GM19099 (cell line): Measurements from ENCODE around the gene TPRA1.

Source experiments
- POLR2A ChIP-seq: IDR thresholded peaks from 3 replicates; pipeline ENCODE4 v1.6.1; 2011; ENCODE audit warnings: low read depth; ENCODE audit not compliant: insufficient read length; ENCODE audit errors: extremely low read depth

TPRA1 gene

GRCh38 chr3:127566833-127567232, 23.7 kb downstream of the TPRA1 start:
- no peak for TF ChIP-seq POLR2A

DNA sequence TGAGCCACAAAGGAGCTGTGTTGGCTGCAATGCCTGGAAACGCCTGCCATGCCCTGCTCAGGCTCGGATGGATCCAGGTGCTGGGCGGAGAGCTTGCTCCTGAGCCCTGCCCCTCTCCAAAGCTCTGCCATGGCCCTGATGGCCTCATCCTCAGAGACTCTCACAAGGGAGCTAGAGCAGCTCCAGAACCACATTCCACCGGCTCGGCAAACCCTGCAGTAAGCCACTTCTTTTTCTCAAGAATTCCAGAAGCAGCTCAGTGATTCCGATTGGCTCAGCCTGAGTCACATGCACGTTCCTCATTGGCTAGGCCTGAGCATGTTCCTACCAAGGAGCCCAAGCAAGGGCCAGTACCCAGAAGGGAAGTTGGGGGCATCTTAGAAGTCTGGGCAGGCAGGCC, 24.8 kb downstream of the TPRA1 start:
- no peak for TF ChIP-seq POLR2A

DNA sequence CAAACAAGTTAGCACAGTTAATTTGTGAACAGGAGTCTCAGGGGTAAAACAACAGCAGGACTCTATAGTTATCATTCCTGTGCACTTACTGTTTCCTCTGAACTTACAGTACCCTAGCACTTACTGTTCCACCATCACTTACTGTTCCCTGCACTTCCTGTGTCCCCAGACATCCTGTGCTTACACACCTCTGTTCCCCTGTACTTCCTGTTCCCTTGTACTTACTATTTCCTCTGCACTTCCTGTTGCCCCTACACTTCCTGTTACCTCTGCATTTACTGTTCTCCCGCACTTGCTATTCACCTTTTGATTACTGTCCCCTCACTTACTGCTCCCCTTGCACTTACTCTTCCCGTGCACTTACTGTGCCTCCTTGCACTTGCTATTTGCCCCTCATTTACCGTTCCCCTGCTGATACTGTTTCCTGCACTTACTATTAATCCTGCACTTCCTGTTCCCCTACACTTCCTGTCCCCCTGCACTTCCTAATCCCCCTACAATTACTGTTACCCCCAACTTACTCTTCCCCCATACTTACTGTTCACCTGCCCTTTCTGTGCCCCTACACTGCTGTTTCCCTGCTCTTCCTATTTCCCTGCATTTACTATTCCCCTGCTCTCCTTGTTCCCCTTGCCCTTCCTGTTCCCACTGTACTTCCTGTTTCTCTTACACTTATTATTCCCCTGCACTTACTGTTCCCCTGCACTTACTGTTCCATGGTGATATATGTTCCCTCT, 30.3 kb downstream of the TPRA1 start:
- TF ChIP-seq POLR2A, result no peak

DNA sequence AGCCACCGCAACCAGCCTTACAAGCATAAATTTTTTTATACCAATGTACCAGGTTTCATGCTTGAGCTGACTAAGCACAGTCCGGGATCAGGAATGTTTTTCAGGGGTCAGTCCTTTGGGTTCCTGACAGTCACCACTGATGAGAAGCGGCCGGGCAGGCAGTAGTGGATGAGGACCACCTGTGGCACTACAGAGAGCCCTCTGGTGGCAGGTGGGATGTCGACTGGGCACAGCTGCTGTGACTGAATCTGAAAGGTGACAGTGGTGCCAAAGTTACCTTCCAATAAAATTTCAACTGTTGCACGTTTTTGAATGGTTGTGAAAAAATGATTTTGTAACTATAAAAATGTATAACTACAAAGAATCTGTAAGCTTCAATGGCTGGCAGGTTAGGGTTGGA, 34.0 kb downstream of the TPRA1 start:
- no peak for TF ChIP-seq POLR2A

DNA sequence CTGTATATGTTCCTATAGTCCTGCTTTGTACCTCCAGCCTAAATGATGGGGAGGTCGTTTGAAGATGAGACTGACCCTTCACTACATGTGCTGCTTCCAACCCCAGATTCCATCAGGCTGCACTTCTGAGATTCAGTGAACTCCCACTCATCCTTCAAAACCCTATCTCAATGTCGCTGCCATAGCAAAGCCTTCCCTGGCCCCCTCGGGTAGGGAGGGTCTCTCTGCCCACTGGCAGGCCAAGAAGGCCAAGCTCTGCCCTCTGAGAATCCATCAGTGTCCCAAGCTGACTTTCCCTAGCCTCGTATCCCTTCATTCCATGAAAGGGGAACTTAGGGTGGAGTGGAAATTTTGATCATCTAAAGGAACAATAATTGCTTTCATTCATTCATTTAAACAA, 35.4 kb downstream of the TPRA1 start:
- TF ChIP-seq POLR2A, result no peak

DNA sequence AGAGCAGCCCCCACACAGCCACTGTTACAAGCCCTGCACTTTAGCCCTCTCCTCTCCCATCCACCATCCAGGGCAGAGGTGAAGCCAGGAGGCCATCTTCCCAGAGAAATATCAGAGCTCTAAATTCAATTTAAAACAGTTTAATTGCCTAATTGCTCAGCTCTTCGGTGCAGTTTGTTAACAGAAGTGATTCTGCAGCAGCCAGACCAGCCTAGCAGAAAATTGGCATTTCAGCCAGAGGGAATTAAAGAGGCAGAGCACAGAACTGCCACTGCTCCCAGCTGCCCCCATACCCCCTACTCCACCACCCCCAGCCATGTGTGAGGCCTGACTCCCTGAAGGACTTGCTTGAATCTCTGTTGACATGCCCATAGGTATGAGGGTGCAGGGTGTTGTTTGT, 38.5 kb downstream of the TPRA1 start:
- no peak for TF ChIP-seq POLR2A

DNA sequence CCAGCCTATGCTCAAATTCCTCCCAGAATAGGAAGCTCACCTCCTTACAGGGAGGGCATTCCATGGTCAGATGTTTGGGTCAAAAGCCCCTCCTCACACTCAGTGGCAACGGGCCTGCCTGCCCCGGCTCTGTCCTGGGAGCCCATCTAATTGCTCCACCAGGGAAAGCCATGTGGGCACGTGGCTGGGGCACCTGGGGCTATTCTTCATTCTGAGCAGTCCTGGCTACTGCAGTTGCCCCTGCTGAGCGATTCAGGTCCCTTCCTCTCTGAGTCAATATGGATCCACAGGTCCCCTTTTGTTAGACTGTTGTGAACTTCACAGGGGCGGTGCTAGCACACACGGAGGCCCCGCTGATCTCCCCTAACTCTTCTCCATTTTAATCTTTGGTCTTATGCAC, 39.4 kb downstream of the TPRA1 start:
- no peak for TF ChIP-seq POLR2A

GRCh38 chr3:127550468-127551157, 39.9 kb downstream of the TPRA1 start:
- no peak for TF ChIP-seq POLR2A

DNA sequence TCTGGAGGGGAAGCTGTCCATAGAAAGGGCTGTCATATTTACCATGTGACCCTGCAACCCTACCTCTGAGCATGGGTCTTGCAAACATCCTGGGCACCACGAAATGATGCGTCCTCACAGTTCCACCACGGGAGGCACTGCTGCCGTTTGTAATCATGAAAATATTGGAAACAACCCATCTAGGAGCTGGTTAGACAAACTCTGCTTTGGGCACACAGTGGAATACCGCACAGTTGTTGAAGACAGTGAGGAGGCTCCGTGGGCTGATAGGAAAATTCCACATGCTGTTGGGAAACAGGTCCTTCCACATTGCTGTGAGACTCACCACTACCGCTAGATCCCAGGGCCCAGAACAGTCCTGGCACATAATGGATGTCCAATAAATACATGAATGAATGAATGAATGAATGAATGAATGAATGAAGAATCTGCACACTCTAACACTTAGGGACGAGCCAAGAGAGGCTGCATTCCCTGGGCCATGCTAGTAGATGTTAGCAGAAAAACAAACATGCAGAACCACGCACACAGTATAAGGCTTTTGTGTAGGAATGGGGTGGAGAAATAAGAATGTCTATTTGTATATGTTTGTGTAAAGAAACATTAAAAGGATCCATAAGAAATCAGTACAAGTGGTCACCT, 40.6 kb downstream of the TPRA1 start:
- no peak for TF ChIP-seq POLR2A

- no peak for TF ChIP-seq POLR2A
Observed at GRCh38 chr3:127547761-127548605, 42.5 kb downstream of the TPRA1 start.

GRCh38 chr3:127546970-127547733, 43.4 kb downstream of the TPRA1 start:
- no peak for TF ChIP-seq POLR2A

- TF ChIP-seq POLR2A, result no peak
Observed at GRCh38 chr3:127546554-127546953, 44.0 kb downstream of the TPRA1 start.

- TF ChIP-seq POLR2A, result no peak
Observed at GRCh38 chr3:127545711-127546457, 44.6 kb downstream of the TPRA1 start.

DNA sequence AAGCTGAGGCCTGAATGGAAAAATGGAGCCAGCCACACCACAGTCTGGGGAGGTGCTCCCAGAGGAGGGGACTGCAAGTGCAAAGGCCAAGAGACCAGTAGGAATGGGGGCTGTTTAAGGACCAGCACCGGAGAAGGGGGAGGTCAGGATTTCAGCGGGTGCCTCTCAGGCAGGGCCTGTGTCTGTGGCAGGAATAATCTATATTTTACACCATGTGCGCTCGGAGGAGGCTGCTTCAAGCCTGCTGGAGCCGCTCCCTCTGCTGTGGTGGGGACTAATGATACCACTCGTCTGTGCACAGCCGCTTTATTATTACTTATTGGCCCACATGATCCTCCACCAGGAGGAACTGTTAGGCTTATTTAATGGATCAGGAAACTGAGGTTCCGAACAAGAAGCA, 45.3 kb downstream of the TPRA1 start:
- no peak for TF ChIP-seq POLR2A
